Gastrocnemius medialis (tissue), 4 donors: ENCODE results near the gene PODN. TPM values are rescaled to one million over a fixed set of nuclear protein-coding genes. Genes with fewer than 3 reads are reported as not detected.

Experiments used
- ATAC-seq, 2 donors: fragments of 150-250 bp; one replicate each; pipeline ENCODE4 v1.9.1; 2016
- DNase-seq, 2 donors: peaks; one replicate each; pipeline ENCODE4 v3.0.0-alpha.2; 2019
- H3K27ac ChIP-seq, 4 donors: fragments of 200-600 bp; sonication (generic); 1 replicate in 1 of 4; 2 replicates in 3 of 4; pipeline ENCODE4 v1.5.1; 2016 to 2018; ENCODE audit warnings: mild to moderate bottlenecking in 2 of 4, moderate library complexity in 1 of 4
- H3K27me3 ChIP-seq, 3 donors: fragments of 200-600 bp; sonication (generic) in 2 of 3; 1 replicate in 1 of 3; 2 replicates in 2 of 3; pipeline versions ENCODE4 v1.5.1 to v1.6.0; 2016 to 2019; ENCODE audit warnings: mild to moderate bottlenecking in 1 of 3, moderate library complexity in 1 of 3
- H3K36me3 ChIP-seq, 2 donors: fragments of 200-600 bp; sonication (generic) in 1 of 2; one replicate each; pipeline ENCODE4 v1.5.1; 2017 to 2018
- H3K4me1 ChIP-seq, 2 donors: fragments of 200-600 bp; sonication (generic) in 1 of 2; one replicate each; pipeline ENCODE4 v1.5.1; 2016 to 2017; ENCODE audit warnings: mild to moderate bottlenecking in 2 of 2
- H3K4me3 ChIP-seq, 4 donors: fragments of 200-600 bp; sonication (generic) in 3 of 4; 1 replicate in 1 of 4; 2 replicates in 3 of 4; pipeline ENCODE4 v1.5.1; 2016 to 2019; ENCODE audit warnings: mild to moderate bottlenecking in 2 of 4
- H3K9me3 ChIP-seq, 3 donors: fragments of 200-600 bp; sonication (generic) in 2 of 3; 1 replicate in 1 of 3; 2 replicates in 2 of 3; pipeline ENCODE4 v1.5.1; 2016 to 2019
- POLR2A ChIP-seq, 2 donors: fragments of 450-650 bp; IDR thresholded peaks; one replicate each; pipeline ENCODE4 v1.6.1; 2017; ENCODE audit warnings: antibody characterized with exemption in 2 of 2, mild to moderate bottlenecking in 2 of 2, moderate library complexity in 2 of 2
- in situ Hi-C, 4 donors: fragments of 200-750 bp; cut with MboI; loops; one replicate each; pipeline versions ENCODE4 v1.15.0 to v1.8.0; 2017; ENCODE audit warnings: low sequenced_read_pairs in 4 of 4
- intact Hi-C: fragments of 100-400 bp; cut with DNase I; formaldehyde crosslinking; loops from one replicate; pipeline ENCODE4 v1.15.1; 2023; ENCODE audit warnings: low total_unique reads
- total RNA-seq, 4 donors: library from RNA; depleted of rRNA; stranded (reverse); fragments of >200 nt; gene quantifications; one replicate each; pipeline versions ENCODE4 v1.1.0 to v1.2.3, GENCODE V29; 2016
- TF ChIP-seq, protein P1 (sequence below), 5 experiments: fragments of 450-650 bp in 3 of 5; fragments of 200-600 bp in 2 of 5; sonication (generic) in 2 of 5; IDR thresholded peaks in 4 of 5; conservative IDR thresholded peaks in 1 of 5; 1 replicate in 4 of 5; 2 replicates in 1 of 5; pipeline ENCODE4 v1.5.1; 2016 to 2019; ENCODE audit warnings: antibody characterized with exemption in 5 of 5, mild to moderate bottlenecking in 3 of 5, moderate library complexity in 3 of 5

Gene PODN
- total RNA-seq, 4 donors from 2014 or later = 10.2 to 15.9 (median 13.0) TPM

DNA sequence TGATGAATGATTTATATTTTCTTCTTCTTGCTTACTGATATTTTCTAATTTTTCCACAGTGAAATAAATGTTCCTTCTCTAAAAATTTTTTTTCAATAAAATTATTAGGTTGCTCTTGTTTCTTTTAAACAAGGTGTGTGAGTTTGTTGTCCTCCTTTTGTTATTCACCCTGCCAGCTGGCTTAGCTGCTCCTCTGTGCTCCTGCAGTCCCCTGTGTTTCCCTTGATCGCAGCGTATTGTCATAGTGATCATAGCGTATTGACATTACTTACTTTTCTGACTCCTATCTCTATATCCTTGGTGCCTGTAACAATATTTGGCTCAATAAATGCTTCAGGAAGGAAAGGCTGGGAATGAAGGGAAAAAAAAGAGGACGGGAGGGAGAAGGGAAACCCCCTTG, 24.9 kb upstream of the PODN start:
- Histone ChIP-seq H3K4me1 (no peaks in the 10 kb centered on the region), H3K27me3 (no peaks in the 10 kb centered on the region), H3K9me3 (no peaks in the 10 kb centered on the region), H3K36me3 (peaks cover 0 to 21% of the 10 kb centered on the region in 2 donors), H3K27ac (no peak overlapping the region), H3K4me3 (no peak overlapping the region)
- no peak for TF ChIP-seq POLR2A (IDR thresholded peaks at IDR 0.05)
- TF ChIP-seq, protein P1, sequence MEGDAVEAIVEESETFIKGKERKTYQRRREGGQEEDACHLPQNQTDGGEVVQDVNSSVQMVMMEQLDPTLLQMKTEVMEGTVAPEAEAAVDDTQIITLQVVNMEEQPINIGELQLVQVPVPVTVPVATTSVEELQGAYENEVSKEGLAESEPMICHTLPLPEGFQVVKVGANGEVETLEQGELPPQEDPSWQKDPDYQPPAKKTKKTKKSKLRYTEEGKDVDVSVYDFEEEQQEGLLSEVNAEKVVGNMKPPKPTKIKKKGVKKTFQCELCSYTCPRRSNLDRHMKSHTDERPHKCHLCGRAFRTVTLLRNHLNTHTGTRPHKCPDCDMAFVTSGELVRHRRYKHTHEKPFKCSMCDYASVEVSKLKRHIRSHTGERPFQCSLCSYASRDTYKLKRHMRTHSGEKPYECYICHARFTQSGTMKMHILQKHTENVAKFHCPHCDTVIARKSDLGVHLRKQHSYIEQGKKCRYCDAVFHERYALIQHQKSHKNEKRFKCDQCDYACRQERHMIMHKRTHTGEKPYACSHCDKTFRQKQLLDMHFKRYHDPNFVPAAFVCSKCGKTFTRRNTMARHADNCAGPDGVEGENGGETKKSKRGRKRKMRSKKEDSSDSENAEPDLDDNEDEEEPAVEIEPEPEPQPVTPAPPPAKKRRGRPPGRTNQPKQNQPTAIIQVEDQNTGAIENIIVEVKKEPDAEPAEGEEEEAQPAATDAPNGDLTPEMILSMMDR (IDR thresholded peaks at IDR 0.05 in 4 of 5, conservative IDR thresholded peaks at IDR 0.05 in 1 of 5) = no peak
- DNase-seq (no peak), ATAC-seq (no peak)
- intact Hi-C loops = no loop called here
- in situ Hi-C loops = no loop called here

DNA sequence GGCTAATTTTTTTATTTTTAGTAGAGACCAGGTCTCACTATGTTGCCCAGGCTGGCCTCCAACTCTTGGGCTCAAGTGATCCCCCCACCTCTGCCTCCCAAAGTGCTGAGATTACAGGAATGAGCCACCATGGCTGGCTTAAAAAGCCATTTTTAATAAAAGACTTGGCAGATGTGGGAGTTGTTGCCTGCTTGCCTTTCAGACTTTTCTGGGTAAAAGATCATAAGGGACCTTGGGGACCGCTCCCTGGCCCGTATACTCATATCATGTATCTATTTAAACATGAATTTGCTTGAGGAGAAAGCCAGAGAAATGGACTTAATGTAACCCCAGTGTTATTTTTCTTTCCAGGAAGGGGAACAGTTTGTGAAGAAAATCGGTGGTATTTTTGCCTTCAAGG, 23.4 kb upstream of the PODN start:
- H3K4me1 ChIP-seq = no peaks in the 10 kb centered on the region
- H3K9me3 ChIP-seq = no peaks in the 10 kb centered on the region
- no peak overlapping the region for H3K27ac ChIP-seq
- no peaks in the 10 kb centered on the region for H3K27me3 ChIP-seq
- TF ChIP-seq, protein P1 (IDR thresholded peaks at IDR 0.05 in 4 of 5, conservative IDR thresholded peaks at IDR 0.05 in 1 of 5) = no peak
- no peak for TF ChIP-seq POLR2A (IDR thresholded peaks at IDR 0.05)
- in situ Hi-C loops = no loop called here
- ATAC-seq (no peak), DNase-seq (no peak)
- intact Hi-C loops = no loop called here
- H3K4me3 ChIP-seq = no peak overlapping the region
- H3K36me3 ChIP-seq = peaks cover 0 to 21% of the 10 kb centered on the region in 2 donors

DNA sequence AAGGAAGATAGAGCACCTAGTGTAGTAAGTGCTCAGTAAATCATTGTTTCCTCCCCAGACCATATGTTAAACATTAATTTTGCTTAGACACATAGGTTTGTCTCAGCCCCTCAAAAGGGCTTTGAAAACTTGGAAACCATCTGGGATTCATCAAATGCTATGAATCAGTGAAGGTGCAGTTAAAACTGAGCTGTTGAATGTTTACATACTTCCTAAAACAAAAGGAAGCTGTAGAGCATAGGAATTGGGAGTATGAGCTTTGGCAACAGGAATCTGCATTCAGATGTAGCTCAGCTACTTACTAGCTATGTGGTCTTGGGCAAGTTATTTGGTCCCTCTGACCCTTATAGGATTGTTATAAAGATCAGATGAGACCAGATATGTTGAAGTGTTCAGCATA, 18.7 kb upstream of the PODN start:
- intact Hi-C loops (no loop called here), in situ Hi-C loops (no loop called here)
- H3K4me3 ChIP-seq = no peak overlapping the region
- H3K27ac ChIP-seq = no peak overlapping the region
- ATAC-seq (no peak), DNase-seq (no peak)
- peaks cover 0 to 24% of the 10 kb centered on the region in 2 donors for H3K36me3 ChIP-seq
- H3K9me3 ChIP-seq = no peaks in the 10 kb centered on the region
- peaks cover 7% of the 10 kb centered on the region in 2 donors for H3K4me1 ChIP-seq
- TF ChIP-seq, protein P1 (IDR thresholded peaks at IDR 0.05 in 4 of 5, conservative IDR thresholded peaks at IDR 0.05 in 1 of 5) = no peak
- no peak for TF ChIP-seq POLR2A (IDR thresholded peaks at IDR 0.05)
- H3K27me3 ChIP-seq = no peaks in the 10 kb centered on the region

DNA sequence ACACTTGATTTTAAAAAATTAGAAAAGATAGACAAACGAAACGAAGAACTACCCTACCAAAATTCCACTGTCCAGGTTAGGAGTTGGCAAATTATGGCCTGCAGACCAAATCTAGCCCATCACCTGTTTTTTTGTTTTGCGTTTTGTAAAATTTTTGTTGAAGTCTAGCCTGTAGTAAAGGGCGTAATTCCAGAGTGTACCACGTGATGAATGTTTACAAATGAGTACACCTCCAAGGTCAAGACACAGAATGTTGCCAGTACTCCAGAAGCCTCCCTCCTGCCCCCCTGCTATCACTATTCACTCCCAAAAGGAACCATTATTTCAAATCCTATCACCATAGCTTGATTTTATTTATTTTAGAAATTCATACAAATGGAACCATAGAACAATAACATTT, 17.1 kb upstream of the PODN start:
- Histone ChIP-seq H3K4me1 (peaks cover 7% of the 10 kb centered on the region in 2 donors), H3K27ac (no peak overlapping the region), H3K36me3 (peaks cover 0 to 12% of the 10 kb centered on the region in 2 donors), H3K9me3 (no peaks in the 10 kb centered on the region), H3K27me3 (no peaks in the 10 kb centered on the region), H3K4me3 (no peak overlapping the region)
- in situ Hi-C loops (no loop called here), intact Hi-C loops (no loop called here)
- TF ChIP-seq POLR2A (IDR thresholded peaks at IDR 0.05) = no peak
- DNase-seq (no peak), ATAC-seq (no peak)

DNA sequence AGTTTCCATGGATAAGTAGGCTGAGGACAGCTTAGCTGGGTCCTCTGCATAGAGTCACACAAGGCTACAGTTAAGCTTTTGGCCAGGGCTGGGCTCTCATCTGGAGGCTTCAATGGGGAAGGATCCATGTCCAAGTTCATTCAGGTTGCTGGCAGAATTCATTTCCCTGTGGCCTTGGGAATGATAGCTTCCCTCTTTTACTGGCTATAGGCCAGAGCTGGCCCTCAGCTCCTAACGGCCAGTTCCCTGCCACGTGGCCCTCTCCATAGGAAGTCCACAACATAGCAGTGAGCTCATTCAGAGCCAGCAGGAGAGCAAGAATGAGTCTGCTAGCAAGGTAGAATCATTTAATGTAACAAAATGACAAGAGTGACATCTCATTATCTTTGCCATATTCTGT, 15.1 kb upstream of the PODN start:
- Histone ChIP-seq H3K4me1 (peaks cover 7% of the 10 kb centered on the region in 2 donors), H3K4me3 (no peak overlapping the region), H3K27me3 (no peaks in the 10 kb centered on the region), H3K9me3 (no peaks in the 10 kb centered on the region), H3K36me3 (peaks cover 0 to 13% of the 10 kb centered on the region in 2 donors), H3K27ac (no peak overlapping the region)
- ATAC-seq (no peak), DNase-seq (no peak)
- TF ChIP-seq POLR2A (IDR thresholded peaks at IDR 0.05) = no peak
- TF ChIP-seq, protein P1 (IDR thresholded peaks at IDR 0.05 in 4 of 5, conservative IDR thresholded peaks at IDR 0.05 in 1 of 5) = no peak
- intact Hi-C loops = no loop called here
- in situ Hi-C loops = no loop called here
